HepG2 (cell line): ENCODE results near the gene ZFP90. TPM values are rescaled to one million over a fixed set of nuclear protein-coding genes. Genes with fewer than 3 reads are reported as not detected.

Experiments used
- GABPB1 ChIP-seq: IDR thresholded peaks from 2 replicates; pipeline ENCODE4 v1.6.1; 2016; ENCODE audit warnings: mild to moderate bottlenecking, missing genetic modification reagents, moderate library complexity, missing compliant biosample characterization
- HES4 ChIP-seq: sonication (generic); formaldehyde crosslinking; IDR thresholded peaks from 2 replicates; pipeline ENCODE4 v1.9.0; 2021; ENCODE audit warnings: mild to moderate bottlenecking, missing genetic modification reagents, borderline replicate concordance
- NFIC ChIP-seq: IDR thresholded peaks from 2 replicates; pipeline ENCODE4 v1.6.1; 2012; ENCODE audit warnings: mild to moderate bottlenecking, low read length, inconsistent platforms
- PRMT3 ChIP-seq: sonication (generic); formaldehyde crosslinking; IDR thresholded peaks from 2 replicates; pipeline ENCODE4 v1.8.1; 2022; ENCODE audit warnings: low read depth, mild to moderate bottlenecking, moderate library complexity, missing genetic modification reagents, borderline replicate concordance
- REL ChIP-seq: sonication (generic); formaldehyde crosslinking; conservative IDR thresholded peaks from 2 replicates; pipeline ENCODE4 v1.8.0; 2022; ENCODE audit warnings: mild to moderate bottlenecking, missing genetic modification reagents, moderate library complexity
- SIX1 ChIP-seq: sonication (generic); formaldehyde crosslinking; IDR thresholded peaks from 2 replicates; pipeline ENCODE4 v1.4.0; 2020; ENCODE audit warnings: missing genetic modification reagents, borderline replicate concordance
- SMAD3 ChIP-seq: sonication (generic); formaldehyde crosslinking; IDR thresholded peaks from 2 replicates; pipeline ENCODE4 v1.4.0; 2020; ENCODE audit warnings: missing genetic modification reagents
- ZBTB3 ChIP-seq: sonication (generic); formaldehyde crosslinking; IDR thresholded peaks from 2 replicates; pipeline ENCODE4 v1.4.0; 2020; ENCODE audit warnings: low read depth, mild to moderate bottlenecking, moderate library complexity, missing genetic modification reagents, borderline replicate concordance
- ZNF598 ChIP-seq: sonication (generic); formaldehyde crosslinking; IDR thresholded peaks from 2 replicates; pipeline ENCODE4 v1.5.1; 2020; ENCODE audit warnings: mild to moderate bottlenecking, missing genetic modification reagents, borderline replicate concordance
- polyA plus RNA-seq, 8 experiments: library from polyadenylated mRNA; depleted of rRNA in 3 of 8; stranded (reverse) in 7 of 8; unstranded in 1 of 8; fragments of >200 nt; fragmentation: Illumina TruSeq in 4 of 8; extraction: Trizol in 4 of 8; gene quantifications; 2 replicates each; pipeline versions ENCODE4 v1.2.1 to v1.2.3, GENCODE V29; 2011 to 2016; ENCODE audit warnings: low read depth in 4 of 8, missing spikeins in 1 of 8, mixed read lengths in 1 of 8; ENCODE audit not compliant: insufficient read depth in 1 of 8
- total RNA-seq, 5 experiments: library from RNA; depleted of rRNA; stranded (reverse); fragments of >200 nt; fragmentation: Illumina TruSeq; extraction: Trizol; gene quantifications; 2 replicates each; pipeline ENCODE4 v1.2.3, GENCODE V29; 2016; ENCODE audit warnings: low read depth in 1 of 5
- TF ChIP-seq, protein P1 (sequence below): sonication (generic); formaldehyde crosslinking; IDR thresholded peaks from 2 replicates; pipeline ENCODE4 v1.4.0; 2020; ENCODE audit warnings: mild to moderate bottlenecking, missing genetic modification reagents
- TF ChIP-seq, protein P2 (sequence below): sonication (generic); formaldehyde crosslinking; IDR thresholded peaks from 2 replicates; pipeline ENCODE4 v1.4.0; 2020; ENCODE audit warnings: missing genetic modification reagents, low read depth, mild to moderate bottlenecking, borderline replicate concordance
- TF ChIP-seq, protein P3 (sequence below): sonication (generic); formaldehyde crosslinking; IDR thresholded peaks from 2 replicates; pipeline ENCODE4 v1.5.1; 2020; ENCODE audit warnings: mild to moderate bottlenecking, moderate library complexity, missing genetic modification reagents
- TF ChIP-seq, protein P4 (sequence below): sonication (generic); formaldehyde crosslinking; IDR thresholded peaks from 2 replicates; pipeline ENCODE4 v1.9.0; 2022; ENCODE audit warnings: low read depth, missing genetic modification reagents
- TF ChIP-seq, protein P5 (sequence below): sonication (generic); formaldehyde crosslinking; conservative IDR thresholded peaks from 2 replicates; pipeline ENCODE4 v1.4.0; 2020; ENCODE audit warnings: missing genetic modification reagents
- TF ChIP-seq, protein P6 (sequence below): sonication (generic); formaldehyde crosslinking; IDR thresholded peaks from 2 replicates; pipeline ENCODE4 v1.4.0; 2020; ENCODE audit warnings: low read depth, mild to moderate bottlenecking, missing genetic modification reagents

ZFP90 gene
- total and polyA plus RNA-seq, 2 of the 13 experiments (the other 11 are each of a cell fraction or from before 2014, with no cell fraction given) = 17.6 to 18.9 TPM

DNA sequence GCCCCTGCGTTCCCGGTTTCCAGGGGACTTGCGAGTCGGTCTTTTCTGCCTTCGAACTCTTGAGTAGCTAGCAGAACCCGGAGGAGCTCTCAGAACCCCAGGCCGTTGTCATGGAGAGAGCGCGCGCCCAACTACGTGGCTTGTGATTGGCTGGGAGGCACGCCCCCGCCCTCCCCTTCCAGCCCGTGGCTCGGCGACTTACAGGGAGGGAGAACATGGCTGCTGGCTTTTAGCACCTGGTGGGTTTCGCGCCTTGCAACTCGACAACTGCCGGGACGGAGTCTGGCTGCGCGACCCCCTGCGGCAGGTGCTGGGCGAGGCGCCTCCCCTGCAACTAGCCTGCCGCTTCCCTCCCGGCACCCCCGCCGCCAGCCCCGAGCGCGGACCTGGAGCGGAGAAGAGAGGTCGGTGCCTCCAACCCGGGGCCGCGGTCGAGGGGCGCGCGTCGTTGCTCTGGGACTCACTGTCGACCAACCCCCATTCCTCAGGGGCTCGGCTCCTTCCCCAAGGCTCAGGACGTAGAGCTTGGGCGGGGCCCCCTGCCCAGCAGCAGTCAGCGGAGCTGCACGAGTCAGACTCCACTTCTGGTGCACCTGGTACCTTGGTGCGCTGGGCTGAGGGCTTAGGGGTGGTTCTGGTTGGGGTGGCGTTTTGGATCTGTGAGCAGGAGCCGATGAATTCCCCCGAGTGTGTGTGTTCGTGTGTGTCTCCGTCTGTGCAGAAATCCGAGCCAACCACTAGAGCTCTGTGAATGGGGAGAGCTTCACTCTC is 9.0 kb upstream of the ZFP90 start (continued):
- TF ChIP-seq, protein P1, sequence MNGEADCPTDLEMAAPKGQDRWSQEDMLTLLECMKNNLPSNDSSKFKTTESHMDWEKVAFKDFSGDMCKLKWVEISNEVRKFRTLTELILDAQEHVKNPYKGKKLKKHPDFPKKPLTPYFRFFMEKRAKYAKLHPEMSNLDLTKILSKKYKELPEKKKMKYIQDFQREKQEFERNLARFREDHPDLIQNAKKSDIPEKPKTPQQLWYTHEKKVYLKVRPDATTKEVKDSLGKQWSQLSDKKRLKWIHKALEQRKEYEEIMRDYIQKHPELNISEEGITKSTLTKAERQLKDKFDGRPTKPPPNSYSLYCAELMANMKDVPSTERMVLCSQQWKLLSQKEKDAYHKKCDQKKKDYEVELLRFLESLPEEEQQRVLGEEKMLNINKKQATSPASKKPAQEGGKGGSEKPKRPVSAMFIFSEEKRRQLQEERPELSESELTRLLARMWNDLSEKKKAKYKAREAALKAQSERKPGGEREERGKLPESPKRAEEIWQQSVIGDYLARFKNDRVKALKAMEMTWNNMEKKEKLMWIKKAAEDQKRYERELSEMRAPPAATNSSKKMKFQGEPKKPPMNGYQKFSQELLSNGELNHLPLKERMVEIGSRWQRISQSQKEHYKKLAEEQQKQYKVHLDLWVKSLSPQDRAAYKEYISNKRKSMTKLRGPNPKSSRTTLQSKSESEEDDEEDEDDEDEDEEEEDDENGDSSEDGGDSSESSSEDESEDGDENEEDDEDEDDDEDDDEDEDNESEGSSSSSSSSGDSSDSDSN (CRISPR knock-in tag) = peak; percentile 69
- TF ChIP-seq, protein P2, sequence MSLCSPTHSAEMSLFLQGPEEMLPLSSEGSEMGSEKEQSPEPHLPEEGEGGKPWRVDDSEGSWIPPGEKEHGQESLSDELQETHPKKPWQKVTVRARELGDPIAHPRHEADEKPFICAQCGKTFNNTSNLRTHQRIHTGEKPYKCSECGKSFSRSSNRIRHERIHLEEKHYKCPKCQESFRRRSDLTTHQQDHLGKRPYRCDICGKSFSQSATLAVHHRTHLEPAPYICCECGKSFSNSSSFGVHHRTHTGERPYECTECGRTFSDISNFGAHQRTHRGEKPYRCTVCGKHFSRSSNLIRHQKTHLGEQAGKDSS (CRISPR knock-in tag) = no peak; the same call in 1 of the 2 replicates
- TF ChIP-seq REL (peak; percentile 97), PRMT3 (peak; percentile 74; the same call in 1 of the 2 replicates), ZNF598 (CRISPR knock-in tag) (peak; percentile 70; the same call in 1 of the 2 replicates), SMAD3 (CRISPR knock-in tag) (no peak), ZBTB3 (no peak), HES4 (CRISPR knock-in tag) (peak; percentile 76), SIX1 (CRISPR knock-in tag) (no peak), GABPB1 (CRISPR knock-in tag) (peak; percentile 80; the same call in 1 of the 2 replicates), NFIC (no peak)
- TF ChIP-seq, protein P3, sequence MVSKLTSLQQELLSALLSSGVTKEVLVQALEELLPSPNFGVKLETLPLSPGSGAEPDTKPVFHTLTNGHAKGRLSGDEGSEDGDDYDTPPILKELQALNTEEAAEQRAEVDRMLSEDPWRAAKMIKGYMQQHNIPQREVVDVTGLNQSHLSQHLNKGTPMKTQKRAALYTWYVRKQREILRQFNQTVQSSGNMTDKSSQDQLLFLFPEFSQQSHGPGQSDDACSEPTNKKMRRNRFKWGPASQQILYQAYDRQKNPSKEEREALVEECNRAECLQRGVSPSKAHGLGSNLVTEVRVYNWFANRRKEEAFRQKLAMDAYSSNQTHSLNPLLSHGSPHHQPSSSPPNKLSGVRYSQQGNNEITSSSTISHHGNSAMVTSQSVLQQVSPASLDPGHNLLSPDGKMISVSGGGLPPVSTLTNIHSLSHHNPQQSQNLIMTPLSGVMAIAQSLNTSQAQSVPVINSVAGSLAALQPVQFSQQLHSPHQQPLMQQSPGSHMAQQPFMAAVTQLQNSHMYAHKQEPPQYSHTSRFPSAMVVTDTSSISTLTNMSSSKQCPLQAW (CRISPR knock-in tag) = peak; percentile 97
- TF ChIP-seq, protein P4, sequence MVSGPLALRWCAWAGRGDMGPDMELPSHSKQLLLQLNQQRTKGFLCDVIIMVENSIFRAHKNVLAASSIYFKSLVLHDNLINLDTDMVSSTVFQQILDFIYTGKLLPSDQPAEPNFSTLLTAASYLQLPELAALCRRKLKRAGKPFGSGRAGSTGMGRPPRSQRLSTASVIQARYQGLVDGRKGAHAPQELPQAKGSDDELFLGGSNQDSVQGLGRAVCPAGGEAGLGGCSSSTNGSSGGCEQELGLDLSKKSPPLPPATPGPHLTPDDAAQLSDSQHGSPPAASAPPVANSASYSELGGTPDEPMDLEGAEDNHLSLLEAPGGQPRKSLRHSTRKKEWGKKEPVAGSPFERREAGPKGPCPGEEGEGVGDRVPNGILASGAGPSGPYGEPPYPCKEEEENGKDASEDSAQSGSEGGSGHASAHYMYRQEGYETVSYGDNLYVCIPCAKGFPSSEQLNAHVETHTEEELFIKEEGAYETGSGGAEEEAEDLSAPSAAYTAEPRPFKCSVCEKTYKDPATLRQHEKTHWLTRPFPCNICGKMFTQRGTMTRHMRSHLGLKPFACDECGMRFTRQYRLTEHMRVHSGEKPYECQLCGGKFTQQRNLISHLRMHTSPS = 0 out of 2 replicates have a peak, but pooled peaks have one; percentile 51
- TF ChIP-seq, protein P5, sequence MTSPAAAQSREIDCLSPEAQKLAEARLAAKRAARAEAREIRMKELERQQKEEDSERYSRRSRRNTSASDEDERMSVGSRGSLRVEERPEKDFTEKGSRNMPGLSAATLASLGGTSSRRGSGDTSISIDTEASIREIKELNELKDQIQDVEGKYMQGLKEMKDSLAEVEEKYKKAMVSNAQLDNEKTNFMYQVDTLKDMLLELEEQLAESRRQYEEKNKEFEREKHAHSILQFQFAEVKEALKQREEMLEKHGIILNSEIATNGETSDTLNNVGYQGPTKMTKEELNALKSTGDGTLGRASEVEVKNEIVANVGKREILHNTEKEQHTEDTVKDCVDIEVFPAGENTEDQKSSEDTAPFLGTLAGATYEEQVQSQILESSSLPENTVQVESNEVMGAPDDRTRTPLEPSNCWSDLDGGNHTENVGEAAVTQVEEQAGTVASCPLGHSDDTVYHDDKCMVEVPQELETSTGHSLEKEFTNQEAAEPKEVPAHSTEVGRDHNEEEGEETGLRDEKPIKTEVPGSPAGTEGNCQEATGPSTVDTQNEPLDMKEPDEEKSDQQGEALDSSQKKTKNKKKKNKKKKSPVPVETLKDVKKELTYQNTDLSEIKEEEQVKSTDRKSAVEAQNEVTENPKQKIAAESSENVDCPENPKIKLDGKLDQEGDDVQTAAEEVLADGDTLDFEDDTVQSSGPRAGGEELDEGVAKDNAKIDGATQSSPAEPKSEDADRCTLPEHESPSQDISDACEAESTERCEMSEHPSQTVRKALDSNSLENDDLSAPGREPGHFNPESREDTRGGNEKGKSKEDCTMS (CRISPR knock-in tag) = no peak
- TF ChIP-seq, protein P6, sequence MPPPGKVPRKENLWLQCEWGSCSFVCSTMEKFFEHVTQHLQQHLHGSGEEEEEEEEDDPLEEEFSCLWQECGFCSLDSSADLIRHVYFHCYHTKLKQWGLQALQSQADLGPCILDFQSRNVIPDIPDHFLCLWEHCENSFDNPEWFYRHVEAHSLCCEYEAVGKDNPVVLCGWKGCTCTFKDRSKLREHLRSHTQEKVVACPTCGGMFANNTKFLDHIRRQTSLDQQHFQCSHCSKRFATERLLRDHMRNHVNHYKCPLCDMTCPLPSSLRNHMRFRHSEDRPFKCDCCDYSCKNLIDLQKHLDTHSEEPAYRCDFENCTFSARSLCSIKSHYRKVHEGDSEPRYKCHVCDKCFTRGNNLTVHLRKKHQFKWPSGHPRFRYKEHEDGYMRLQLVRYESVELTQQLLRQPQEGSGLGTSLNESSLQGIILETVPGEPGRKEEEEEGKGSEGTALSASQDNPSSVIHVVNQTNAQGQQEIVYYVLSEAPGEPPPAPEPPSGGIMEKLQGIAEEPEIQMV (CRISPR knock-in tag) = peak; percentile 65; the same call in 1 of the 2 replicates
